ENCODE results near the gene APOBEC3H.

DNA sequence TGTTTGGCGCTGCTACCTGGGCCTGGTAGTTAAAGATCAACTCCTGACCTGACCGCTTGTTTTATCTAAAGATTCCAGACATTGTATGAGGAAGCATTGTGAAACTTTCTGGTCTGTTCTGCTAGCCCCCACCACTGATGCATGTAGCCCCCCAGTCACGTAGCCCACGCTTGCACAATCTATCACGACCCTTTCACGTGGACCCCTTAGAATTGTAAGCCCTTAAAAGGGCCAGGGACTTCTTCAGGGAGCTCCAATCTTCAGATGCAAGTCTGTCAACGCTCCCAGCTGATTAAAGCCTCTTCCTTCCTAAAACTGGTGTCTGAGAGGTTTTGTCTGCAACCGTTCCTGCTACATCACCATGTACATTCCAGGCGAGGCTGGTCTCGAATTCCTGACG, 41.4 kb upstream of the APOBEC3H start:
- TF ChIP-seq, protein P1, sequence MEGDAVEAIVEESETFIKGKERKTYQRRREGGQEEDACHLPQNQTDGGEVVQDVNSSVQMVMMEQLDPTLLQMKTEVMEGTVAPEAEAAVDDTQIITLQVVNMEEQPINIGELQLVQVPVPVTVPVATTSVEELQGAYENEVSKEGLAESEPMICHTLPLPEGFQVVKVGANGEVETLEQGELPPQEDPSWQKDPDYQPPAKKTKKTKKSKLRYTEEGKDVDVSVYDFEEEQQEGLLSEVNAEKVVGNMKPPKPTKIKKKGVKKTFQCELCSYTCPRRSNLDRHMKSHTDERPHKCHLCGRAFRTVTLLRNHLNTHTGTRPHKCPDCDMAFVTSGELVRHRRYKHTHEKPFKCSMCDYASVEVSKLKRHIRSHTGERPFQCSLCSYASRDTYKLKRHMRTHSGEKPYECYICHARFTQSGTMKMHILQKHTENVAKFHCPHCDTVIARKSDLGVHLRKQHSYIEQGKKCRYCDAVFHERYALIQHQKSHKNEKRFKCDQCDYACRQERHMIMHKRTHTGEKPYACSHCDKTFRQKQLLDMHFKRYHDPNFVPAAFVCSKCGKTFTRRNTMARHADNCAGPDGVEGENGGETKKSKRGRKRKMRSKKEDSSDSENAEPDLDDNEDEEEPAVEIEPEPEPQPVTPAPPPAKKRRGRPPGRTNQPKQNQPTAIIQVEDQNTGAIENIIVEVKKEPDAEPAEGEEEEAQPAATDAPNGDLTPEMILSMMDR (IDR thresholded peaks at IDR 0.05; ENCODE audit: low read depth, low read length, poor library complexity, severe bottlenecking), result no peak
- no peak for TF ChIP-seq EZH2phosphoT487 (IDR thresholded peaks at IDR 0.05; ENCODE audit: borderline replicate concordance, low read length)
